Measurements from ENCODE around the gene TENT4A. TPM values are rescaled to one million over a fixed set of nuclear protein-coding genes. Genes with fewer than 3 reads are reported as not detected.

TENT4A gene
- total and polyA plus RNA-seq, 2 of the 13 experiments (the other 11 are each of a cell fraction or from before 2014, with no cell fraction given): 6.3 to 13.3 TPM

DNA sequence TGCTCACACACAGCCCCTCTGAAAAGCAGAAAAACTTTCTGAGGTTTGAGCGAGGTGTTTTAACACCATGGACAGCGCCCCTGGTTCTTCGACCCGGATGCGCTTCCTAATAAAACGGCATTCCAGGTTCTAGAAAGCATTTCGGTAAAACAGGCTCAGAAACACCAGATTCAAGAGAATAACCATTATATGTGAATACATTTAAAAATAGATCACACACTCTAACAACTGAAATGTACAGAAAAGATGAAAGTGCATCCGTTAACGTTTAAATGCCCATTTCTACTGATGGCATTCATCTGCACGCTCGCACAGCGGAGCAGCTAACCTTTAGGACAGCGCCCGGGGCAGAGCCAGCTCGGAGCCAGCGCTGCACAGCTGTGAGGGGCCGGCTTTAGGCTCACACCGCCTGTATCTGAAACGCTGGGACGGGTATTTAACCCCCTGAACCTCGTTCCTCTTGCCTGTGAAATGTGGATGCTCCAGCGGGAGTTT, 26.3 kb upstream of the TENT4A start (continued):
- peak; percentile 65 for TF ChIP-seq RXRB (CRISPR knock-in tag; IDR thresholded peaks at IDR 0.05; ENCODE audit: borderline replicate concordance)
- TF ChIP-seq GABPB1 (CRISPR knock-in tag; IDR thresholded peaks at IDR 0.05): peak; percentile 80
- no peak for TF ChIP-seq NFYC (CRISPR knock-in tag; IDR thresholded peaks at IDR 0.05)
- no peak for TF ChIP-seq PRPF4 (IDR thresholded peaks at IDR 0.05; ENCODE audit: low read depth, low read length, poor library complexity, severe bottlenecking)
- TF ChIP-seq ZNF350 (CRISPR knock-in tag; IDR thresholded peaks at IDR 0.05; ENCODE audit: borderline replicate concordance, low read depth): no peak
- no peak for TF ChIP-seq ZNF224 (CRISPR knock-in tag; IDR thresholded peaks at IDR 0.05)
- no peak for TF ChIP-seq TBL1XR1 (IDR thresholded peaks at IDR 0.05; ENCODE audit: borderline replicate concordance, low read length, partially characterized antibody)
- no peak for TF ChIP-seq ZNF124 (CRISPR knock-in tag; IDR thresholded peaks at IDR 0.05)
- TF ChIP-seq ESRRA (CRISPR knock-in tag; IDR thresholded peaks at IDR 0.05; ENCODE audit: low read depth): 0 out of 2 replicates have a peak, but pooled peaks have one; percentile 41
- TF ChIP-seq CREB3 (CRISPR knock-in tag; IDR thresholded peaks at IDR 0.05): 0 out of 2 replicates have a peak, but pooled peaks have one; percentile 42
- peak; percentile 87; the same call in 1 of the 2 replicates for TF ChIP-seq SP140L (CRISPR knock-in tag; IDR thresholded peaks at IDR 0.05; ENCODE audit: borderline replicate concordance)
- TF ChIP-seq ZFP90 (CRISPR knock-in tag; IDR thresholded peaks at IDR 0.05; ENCODE audit: borderline replicate concordance): 0 out of 2 replicates have a peak, but pooled peaks have one; percentile 40
- TF ChIP-seq ZSCAN9 (CRISPR knock-in tag; IDR thresholded peaks at IDR 0.05; ENCODE audit: borderline replicate concordance): peak; percentile 95
- TF ChIP-seq ZNF143 (CRISPR knock-in tag; IDR thresholded peaks at IDR 0.05): no peak
- TF ChIP-seq PCBP1 (IDR thresholded peaks at IDR 0.05; ENCODE audit: borderline replicate concordance, low read depth, low read length): no peak
- no peak for TF ChIP-seq SRSF9 (IDR thresholded peaks at IDR 0.05; ENCODE audit: borderline replicate concordance, insufficient read depth, low read depth, low read length, poor library complexity, severe bottlenecking)
- no peak for TF ChIP-seq NR0B2 (CRISPR knock-in tag; IDR thresholded peaks at IDR 0.05)
- no peak for TF ChIP-seq MED8 (CRISPR knock-in tag; IDR thresholded peaks at IDR 0.05; ENCODE audit: insufficient replicate concordance)
- TF ChIP-seq, protein P1, sequence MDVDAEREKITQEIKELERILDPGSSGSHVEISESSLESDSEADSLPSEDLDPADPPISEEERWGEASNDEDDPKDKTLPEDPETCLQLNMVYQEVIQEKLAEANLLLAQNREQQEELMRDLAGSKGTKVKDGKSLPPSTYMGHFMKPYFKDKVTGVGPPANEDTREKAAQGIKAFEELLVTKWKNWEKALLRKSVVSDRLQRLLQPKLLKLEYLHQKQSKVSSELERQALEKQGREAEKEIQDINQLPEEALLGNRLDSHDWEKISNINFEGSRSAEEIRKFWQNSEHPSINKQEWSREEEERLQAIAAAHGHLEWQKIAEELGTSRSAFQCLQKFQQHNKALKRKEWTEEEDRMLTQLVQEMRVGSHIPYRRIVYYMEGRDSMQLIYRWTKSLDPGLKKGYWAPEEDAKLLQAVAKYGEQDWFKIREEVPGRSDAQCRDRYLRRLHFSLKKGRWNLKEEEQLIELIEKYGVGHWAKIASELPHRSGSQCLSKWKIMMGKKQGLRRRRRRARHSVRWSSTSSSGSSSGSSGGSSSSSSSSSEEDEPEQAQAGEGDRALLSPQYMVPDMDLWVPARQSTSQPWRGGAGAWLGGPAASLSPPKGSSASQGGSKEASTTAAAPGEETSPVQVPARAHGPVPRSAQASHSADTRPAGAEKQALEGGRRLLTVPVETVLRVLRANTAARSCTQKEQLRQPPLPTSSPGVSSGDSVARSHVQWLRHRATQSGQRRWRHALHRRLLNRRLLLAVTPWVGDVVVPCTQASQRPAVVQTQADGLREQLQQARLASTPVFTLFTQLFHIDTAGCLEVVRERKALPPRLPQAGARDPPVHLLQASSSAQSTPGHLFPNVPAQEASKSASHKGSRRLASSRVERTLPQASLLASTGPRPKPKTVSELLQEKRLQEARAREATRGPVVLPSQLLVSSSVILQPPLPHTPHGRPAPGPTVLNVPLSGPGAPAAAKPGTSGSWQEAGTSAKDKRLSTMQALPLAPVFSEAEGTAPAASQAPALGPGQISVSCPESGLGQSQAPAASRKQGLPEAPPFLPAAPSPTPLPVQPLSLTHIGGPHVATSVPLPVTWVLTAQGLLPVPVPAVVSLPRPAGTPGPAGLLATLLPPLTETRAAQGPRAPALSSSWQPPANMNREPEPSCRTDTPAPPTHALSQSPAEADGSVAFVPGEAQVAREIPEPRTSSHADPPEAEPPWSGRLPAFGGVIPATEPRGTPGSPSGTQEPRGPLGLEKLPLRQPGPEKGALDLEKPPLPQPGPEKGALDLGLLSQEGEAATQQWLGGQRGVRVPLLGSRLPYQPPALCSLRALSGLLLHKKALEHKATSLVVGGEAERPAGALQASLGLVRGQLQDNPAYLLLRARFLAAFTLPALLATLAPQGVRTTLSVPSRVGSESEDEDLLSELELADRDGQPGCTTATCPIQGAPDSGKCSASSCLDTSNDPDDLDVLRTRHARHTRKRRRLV (CRISPR knock-in tag; IDR thresholded peaks at IDR 0.05): no peak
- no peak for TF ChIP-seq HIVEP1 (CRISPR knock-in tag; IDR thresholded peaks at IDR 0.05)
- TF ChIP-seq NFKB2 (CRISPR knock-in tag; IDR thresholded peaks at IDR 0.05; ENCODE audit: borderline replicate concordance): no peak
- no peak for TF ChIP-seq ZBTB7B (CRISPR knock-in tag; IDR thresholded peaks at IDR 0.05)
- no peak for TF ChIP-seq E2F5 (CRISPR knock-in tag; conservative IDR thresholded peaks at IDR 0.05)
- TF ChIP-seq ZC3H4 (CRISPR knock-in tag; IDR thresholded peaks at IDR 0.05; ENCODE audit: borderline replicate concordance): no peak

Data from HepG2 (cell line).